Rectal smooth muscle tissue (tissue), 1 donor: ENCODE results near the gene SLC6A1.
"Not testable (repeated sequence)": the region's sequence is repeated elsewhere in the genome, so short reads cannot be mapped to it uniquely, and the experiment has no call there.

ENCODE experiments used
- H3K27ac ChIP-seq: one replicate; pipeline ENCODE4 v1.7.0; 2013; ENCODE audit warnings: low read depth, low read length, inconsistent platforms
- H3K27me3 ChIP-seq: one replicate; pipeline ENCODE4 v1.7.0; 2013; ENCODE audit warnings: low read length; ENCODE audit not compliant: control insufficient read depth, insufficient read depth
- H3K36me3 ChIP-seq: one replicate; pipeline ENCODE4 v1.7.0; 2013; ENCODE audit warnings: low read length; ENCODE audit not compliant: control insufficient read depth, insufficient read depth
- H3K4me1 ChIP-seq: one replicate; pipeline ENCODE4 v1.7.0; 2013; ENCODE audit warnings: low read length; ENCODE audit not compliant: control insufficient read depth, insufficient read depth
- H3K4me3 ChIP-seq: one replicate; pipeline ENCODE4 v1.7.0; 2013; ENCODE audit warnings: low read length
- H3K9ac ChIP-seq: one replicate; pipeline ENCODE4 v1.7.0; 2013; ENCODE audit warnings: low read length

The SLC6A1 gene

DNA sequence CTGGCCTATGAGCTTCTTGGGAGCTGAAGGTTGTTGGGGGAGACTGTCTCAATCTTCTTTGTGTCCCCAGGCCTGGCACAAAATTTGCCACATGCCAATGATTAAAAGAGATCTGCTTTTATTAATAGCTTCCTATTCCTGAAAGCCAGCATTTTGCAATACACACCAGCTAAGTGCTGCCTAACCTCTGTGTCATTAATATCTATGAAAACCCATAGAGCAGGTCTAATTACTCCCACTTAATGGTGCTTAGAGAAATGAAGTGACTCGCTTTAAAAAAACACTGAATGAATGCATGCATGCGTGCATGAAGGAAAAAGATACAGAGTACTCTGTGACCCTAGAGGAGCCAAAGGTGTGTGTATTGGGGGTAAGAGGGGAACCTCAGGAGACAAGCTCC lies 55.0 kb downstream of the SLC6A1 start:
- Histone ChIP-seq H3K4me3 (no peak overlapping the region), H3K27me3 (peaks cover 7% of the 10 kb centered on the region), H3K36me3 (no peaks in the 10 kb centered on the region), H3K9ac (no peak overlapping the region), H3K27ac (no peak overlapping the region), H3K4me1 (no peaks in the 10 kb centered on the region)

DNA sequence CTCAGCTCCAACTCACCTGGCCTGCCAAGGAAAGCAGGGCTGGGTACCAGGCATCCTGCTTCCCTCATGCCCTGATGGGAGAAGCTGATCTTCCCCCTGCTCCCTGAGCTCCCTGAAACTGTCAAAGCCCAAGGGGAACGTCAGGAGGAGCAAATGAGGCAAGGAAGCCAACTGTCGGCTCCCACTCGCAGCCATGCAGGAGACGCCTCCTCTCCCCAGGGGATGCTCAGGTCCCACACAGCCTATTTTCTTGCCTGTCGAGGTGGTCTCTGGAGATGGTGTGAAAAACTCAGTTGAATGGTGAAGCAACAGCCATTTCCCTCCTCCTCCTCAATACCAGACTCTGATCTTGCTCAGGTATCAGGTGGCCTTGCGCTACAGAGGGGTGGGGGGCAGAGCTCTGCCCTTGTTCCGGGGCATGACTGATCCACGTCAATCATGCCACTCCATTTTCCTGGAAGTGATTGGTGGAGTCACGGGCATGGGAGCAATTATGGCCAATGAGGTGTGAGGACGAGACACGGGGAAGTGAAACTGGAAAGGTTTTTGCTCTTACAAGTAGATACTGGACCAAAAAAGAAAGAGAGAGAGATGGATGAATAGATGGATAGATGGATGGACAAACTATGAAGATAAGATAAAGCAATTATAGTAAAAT lies 58.2 kb downstream of the SLC6A1 start:
- Histone ChIP-seq H3K27me3 (peaks cover 7% of the 10 kb centered on the region), H3K4me1 (no peaks in the 10 kb centered on the region), H3K27ac (no peak overlapping the region), H3K36me3 (no peaks in the 10 kb centered on the region), H3K9ac (no peak overlapping the region), H3K4me3 (no peak overlapping the region)

GRCh38 chr3:11053926-11054503 lies 61.5 kb downstream of the SLC6A1 start:
- Histone ChIP-seq H3K27me3 (peaks cover 7% of the 10 kb centered on the region), H3K4me1 (no peaks in the 10 kb centered on the region), H3K36me3 (no peaks in the 10 kb centered on the region), H3K9ac (no peak overlapping the region), H3K27ac (no peak overlapping the region), H3K4me3 (no peak overlapping the region)

GRCh38 chr3:11054739-11055438 lies 62.3 kb downstream of the SLC6A1 start:
- Histone ChIP-seq H3K36me3 (no peaks in the 10 kb centered on the region), H3K9ac (no peak overlapping the region), H3K4me3 (no peak overlapping the region), H3K4me1 (no peaks in the 10 kb centered on the region), H3K27ac (no peak overlapping the region), H3K27me3 (peaks cover 7% of the 10 kb centered on the region)

DNA sequence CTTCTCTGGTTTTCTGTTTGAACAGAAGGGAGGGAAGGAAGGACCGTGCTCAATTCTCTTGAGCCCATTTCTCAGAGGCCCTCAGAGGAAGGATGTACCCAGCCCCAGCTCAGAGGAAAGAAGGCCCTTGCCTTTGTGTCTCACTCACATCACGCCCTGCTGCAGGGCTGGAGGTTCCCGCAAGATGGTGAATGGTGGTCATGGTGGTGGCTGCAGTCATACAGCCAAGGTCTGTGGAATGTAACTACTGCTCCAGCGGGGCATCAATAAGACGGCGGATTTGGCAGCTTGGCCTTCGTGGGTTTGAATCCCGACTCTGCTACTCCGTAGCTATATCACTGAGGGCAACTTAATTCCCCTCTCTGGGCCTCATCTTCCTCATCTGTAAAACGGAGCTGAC lies 62.9 kb downstream of the SLC6A1 start:
- peaks cover 2% of the 10 kb centered on the region for H3K4me1 ChIP-seq
- no peak overlapping the region for H3K9ac ChIP-seq
- H3K27ac ChIP-seq = no peak overlapping the region
- peaks cover 6% of the 10 kb centered on the region for H3K27me3 ChIP-seq
- H3K4me3 ChIP-seq = no peak overlapping the region
- no peaks in the 10 kb centered on the region for H3K36me3 ChIP-seq

DNA sequence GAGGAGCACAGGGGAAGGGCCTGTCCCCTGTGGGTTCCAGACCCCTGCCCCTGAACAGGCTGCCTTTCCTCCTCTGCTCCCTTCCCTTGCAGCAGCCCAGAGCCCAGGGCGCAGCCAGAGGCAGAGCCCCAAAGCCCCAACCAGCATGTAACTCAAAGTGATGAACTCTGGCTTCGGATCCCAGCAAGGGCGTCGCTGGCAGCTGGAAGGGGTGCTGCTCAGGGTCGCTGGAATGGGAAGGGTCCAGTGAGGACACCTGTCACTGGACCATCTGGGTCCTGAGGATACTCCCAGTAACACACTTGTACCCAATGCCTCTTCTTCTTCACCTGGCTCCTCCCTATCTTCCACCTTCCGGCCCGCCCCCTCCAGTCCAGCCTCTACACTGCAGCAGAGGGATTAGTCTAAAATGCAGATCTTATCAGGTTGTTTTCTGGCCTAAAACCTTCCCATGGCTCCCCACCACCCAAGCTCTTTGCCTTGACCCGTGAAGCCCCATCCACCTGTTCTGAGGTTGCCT lies 64.0 kb downstream of the SLC6A1 start:
- no peak overlapping the region for H3K27ac ChIP-seq
- H3K27me3 ChIP-seq = peaks cover 3% of the 10 kb centered on the region
- H3K9ac ChIP-seq = no peak overlapping the region
- H3K4me3 ChIP-seq = no peak overlapping the region
- H3K4me1 ChIP-seq = peaks cover 4% of the 10 kb centered on the region
- H3K36me3 ChIP-seq = no peaks in the 10 kb centered on the region

DNA sequence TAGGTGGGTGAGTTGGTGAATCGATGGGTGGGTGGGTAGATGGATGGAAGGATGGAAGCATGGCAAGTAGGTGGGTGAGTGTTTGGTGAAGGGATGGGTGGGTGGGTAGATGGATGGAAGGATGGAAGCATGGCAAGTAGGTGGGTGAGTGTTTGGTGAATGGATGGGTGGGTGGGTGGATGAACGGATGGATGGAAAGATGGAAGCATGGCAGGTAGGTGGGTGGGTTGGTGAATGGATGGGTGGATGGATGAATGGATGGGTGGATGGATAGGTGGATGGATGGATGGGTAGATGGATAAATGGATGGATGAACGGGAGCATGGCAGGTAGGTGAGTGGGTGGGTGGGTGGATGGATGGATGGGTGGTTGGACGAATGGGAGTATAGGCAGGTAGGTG lies 65.1 kb downstream of the SLC6A1 start:
- H3K4me3 ChIP-seq = no peak overlapping the region
- no peaks in the 10 kb centered on the region for H3K27me3 ChIP-seq
- H3K27ac ChIP-seq = no peak overlapping the region
- H3K36me3 ChIP-seq = no peaks in the 10 kb centered on the region
- peaks cover 4% of the 10 kb centered on the region for H3K4me1 ChIP-seq
- H3K9ac ChIP-seq = no peak overlapping the region

GRCh38 chr3:11059090-11059798 lies 66.7 kb downstream of the SLC6A1 start:
- H3K9ac ChIP-seq = no peak overlapping the region
- no peak overlapping the region for H3K27ac ChIP-seq
- peaks cover 4% of the 10 kb centered on the region for H3K4me1 ChIP-seq
- H3K27me3 ChIP-seq = no peaks in the 10 kb centered on the region
- H3K4me3 ChIP-seq = no peak overlapping the region
- H3K36me3 ChIP-seq = no peaks in the 10 kb centered on the region

GRCh38 chr3:11059799-11060115 lies 67.2 kb downstream of the SLC6A1 start:
- Histone ChIP-seq H3K36me3 (no peaks in the 10 kb centered on the region), H3K27ac (no peak overlapping the region), H3K27me3 (no peaks in the 10 kb centered on the region), H3K4me1 (peaks cover 4% of the 10 kb centered on the region), H3K9ac (no peak overlapping the region), H3K4me3 (no peak overlapping the region)

DNA sequence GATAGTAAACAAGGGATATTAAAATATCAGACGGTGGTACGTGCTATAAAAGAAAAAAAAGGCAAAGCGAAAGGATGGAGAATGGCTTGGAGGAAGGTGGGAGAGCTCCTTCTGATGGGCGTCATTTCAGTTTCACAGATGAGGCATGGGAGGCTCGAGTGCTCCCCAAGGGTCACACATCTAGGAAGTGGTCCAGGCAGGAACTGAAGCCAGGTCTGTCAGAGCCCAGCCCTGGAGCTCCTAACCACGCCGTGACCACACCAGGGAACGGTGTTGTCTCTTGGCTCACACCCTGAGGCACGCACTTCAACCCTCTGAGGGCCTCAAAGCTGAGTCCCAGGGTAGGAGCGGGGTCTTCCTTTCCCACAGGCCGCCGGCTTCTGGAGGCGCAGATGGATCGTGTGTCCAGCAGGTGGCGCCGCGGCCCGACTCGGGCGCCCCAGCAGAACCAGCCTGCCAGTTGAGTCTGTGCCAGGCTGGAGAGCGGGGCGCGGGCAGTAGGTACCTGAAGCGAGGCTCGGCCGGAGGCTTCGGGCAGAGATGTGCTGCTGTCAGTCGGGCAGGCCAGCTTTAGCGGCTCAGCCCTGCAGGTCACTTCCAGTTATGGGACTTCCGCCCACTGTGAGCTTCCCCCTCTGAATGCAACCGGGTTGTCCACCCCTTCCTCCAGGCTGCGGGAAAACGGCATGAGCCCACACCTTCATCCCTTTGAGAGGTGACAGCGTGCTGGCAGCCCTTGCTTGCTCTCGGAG lies 68.1 kb downstream of the SLC6A1 start:
- no peaks in the 10 kb centered on the region for H3K27me3 ChIP-seq
- H3K27ac ChIP-seq = no peak overlapping the region
- H3K36me3 ChIP-seq = no peaks in the 10 kb centered on the region
- H3K4me3 ChIP-seq = peak overlapping the region; percentile 38
- H3K9ac ChIP-seq = no peak overlapping the region
- peaks cover 4% of the 10 kb centered on the region for H3K4me1 ChIP-seq

GRCh38 chr3:11061268-11061871 lies 68.8 kb downstream of the SLC6A1 start:
- H3K27ac ChIP-seq, H3K36me3 ChIP-seq, H3K9ac ChIP-seq, H3K4me1 ChIP-seq, H3K27me3 ChIP-seq, H3K4me3 ChIP-seq: not testable (repeated sequence)

DNA sequence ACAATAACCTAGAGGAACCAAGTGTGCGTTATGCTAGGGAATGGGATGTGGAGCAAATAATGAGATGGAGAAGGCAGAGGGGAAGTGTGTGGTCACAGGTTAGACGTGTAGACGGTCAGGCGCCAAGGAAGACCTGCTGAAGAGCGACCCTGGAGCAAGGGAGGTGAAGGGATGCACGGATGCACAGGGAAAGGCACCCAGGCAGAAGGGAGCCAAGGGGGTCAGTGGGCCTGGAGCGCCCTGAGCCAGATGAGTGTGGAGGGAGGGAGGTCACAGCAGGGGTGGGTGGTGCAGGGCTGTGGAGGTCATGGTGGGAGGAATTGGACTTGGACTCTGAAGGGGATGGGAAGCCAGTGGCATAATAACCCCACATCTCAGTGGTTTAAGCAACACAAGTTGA lies 70.2 kb downstream of the SLC6A1 start:
- peaks cover 4% of the 10 kb centered on the region for H3K4me1 ChIP-seq
- no peak overlapping the region for H3K27ac ChIP-seq
- no peaks in the 10 kb centered on the region for H3K36me3 ChIP-seq
- H3K9ac ChIP-seq = no peak overlapping the region
- H3K4me3 ChIP-seq = no peak overlapping the region
- H3K27me3 ChIP-seq = no peaks in the 10 kb centered on the region
